Measurements from ENCODE around the gene ACAD11. TPM values are rescaled to one million over a fixed set of nuclear protein-coding genes. Genes with fewer than 3 reads are reported as not detected.

ACAD11 gene
- total and polyA plus RNA-seq, 9 of the 15 experiments (the other 6 are each of a cell fraction or from before 2014, with no cell fraction given): 1.3 to 8.4 (median 4.0) TPM

DNA sequence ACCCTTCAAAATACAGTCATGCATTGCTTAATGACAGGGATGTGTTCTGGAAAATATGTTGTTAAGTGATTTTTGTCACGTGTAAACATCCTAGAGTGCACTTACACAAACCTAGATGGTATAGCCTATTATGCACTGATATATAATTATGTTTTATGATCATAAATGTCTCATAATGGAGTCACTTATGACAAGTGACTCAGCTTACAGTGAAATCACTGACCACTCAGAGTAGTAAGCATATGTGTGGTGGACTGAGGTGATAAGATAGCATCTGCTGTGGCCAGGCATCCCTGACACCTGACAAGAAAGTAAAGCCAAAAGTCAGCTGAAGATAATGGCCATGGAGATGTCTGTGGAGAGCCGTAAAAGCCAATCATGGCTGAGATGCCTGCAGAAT lies 5.4 kb downstream of the ACAD11 start (continued):
- peak; percentile 65; the same call in 1 of the 2 replicates for TF ChIP-seq MEF2D (tag; conservative IDR thresholded peaks at IDR 0.05; ENCODE audit: low read depth)
- TF ChIP-seq, protein P1, sequence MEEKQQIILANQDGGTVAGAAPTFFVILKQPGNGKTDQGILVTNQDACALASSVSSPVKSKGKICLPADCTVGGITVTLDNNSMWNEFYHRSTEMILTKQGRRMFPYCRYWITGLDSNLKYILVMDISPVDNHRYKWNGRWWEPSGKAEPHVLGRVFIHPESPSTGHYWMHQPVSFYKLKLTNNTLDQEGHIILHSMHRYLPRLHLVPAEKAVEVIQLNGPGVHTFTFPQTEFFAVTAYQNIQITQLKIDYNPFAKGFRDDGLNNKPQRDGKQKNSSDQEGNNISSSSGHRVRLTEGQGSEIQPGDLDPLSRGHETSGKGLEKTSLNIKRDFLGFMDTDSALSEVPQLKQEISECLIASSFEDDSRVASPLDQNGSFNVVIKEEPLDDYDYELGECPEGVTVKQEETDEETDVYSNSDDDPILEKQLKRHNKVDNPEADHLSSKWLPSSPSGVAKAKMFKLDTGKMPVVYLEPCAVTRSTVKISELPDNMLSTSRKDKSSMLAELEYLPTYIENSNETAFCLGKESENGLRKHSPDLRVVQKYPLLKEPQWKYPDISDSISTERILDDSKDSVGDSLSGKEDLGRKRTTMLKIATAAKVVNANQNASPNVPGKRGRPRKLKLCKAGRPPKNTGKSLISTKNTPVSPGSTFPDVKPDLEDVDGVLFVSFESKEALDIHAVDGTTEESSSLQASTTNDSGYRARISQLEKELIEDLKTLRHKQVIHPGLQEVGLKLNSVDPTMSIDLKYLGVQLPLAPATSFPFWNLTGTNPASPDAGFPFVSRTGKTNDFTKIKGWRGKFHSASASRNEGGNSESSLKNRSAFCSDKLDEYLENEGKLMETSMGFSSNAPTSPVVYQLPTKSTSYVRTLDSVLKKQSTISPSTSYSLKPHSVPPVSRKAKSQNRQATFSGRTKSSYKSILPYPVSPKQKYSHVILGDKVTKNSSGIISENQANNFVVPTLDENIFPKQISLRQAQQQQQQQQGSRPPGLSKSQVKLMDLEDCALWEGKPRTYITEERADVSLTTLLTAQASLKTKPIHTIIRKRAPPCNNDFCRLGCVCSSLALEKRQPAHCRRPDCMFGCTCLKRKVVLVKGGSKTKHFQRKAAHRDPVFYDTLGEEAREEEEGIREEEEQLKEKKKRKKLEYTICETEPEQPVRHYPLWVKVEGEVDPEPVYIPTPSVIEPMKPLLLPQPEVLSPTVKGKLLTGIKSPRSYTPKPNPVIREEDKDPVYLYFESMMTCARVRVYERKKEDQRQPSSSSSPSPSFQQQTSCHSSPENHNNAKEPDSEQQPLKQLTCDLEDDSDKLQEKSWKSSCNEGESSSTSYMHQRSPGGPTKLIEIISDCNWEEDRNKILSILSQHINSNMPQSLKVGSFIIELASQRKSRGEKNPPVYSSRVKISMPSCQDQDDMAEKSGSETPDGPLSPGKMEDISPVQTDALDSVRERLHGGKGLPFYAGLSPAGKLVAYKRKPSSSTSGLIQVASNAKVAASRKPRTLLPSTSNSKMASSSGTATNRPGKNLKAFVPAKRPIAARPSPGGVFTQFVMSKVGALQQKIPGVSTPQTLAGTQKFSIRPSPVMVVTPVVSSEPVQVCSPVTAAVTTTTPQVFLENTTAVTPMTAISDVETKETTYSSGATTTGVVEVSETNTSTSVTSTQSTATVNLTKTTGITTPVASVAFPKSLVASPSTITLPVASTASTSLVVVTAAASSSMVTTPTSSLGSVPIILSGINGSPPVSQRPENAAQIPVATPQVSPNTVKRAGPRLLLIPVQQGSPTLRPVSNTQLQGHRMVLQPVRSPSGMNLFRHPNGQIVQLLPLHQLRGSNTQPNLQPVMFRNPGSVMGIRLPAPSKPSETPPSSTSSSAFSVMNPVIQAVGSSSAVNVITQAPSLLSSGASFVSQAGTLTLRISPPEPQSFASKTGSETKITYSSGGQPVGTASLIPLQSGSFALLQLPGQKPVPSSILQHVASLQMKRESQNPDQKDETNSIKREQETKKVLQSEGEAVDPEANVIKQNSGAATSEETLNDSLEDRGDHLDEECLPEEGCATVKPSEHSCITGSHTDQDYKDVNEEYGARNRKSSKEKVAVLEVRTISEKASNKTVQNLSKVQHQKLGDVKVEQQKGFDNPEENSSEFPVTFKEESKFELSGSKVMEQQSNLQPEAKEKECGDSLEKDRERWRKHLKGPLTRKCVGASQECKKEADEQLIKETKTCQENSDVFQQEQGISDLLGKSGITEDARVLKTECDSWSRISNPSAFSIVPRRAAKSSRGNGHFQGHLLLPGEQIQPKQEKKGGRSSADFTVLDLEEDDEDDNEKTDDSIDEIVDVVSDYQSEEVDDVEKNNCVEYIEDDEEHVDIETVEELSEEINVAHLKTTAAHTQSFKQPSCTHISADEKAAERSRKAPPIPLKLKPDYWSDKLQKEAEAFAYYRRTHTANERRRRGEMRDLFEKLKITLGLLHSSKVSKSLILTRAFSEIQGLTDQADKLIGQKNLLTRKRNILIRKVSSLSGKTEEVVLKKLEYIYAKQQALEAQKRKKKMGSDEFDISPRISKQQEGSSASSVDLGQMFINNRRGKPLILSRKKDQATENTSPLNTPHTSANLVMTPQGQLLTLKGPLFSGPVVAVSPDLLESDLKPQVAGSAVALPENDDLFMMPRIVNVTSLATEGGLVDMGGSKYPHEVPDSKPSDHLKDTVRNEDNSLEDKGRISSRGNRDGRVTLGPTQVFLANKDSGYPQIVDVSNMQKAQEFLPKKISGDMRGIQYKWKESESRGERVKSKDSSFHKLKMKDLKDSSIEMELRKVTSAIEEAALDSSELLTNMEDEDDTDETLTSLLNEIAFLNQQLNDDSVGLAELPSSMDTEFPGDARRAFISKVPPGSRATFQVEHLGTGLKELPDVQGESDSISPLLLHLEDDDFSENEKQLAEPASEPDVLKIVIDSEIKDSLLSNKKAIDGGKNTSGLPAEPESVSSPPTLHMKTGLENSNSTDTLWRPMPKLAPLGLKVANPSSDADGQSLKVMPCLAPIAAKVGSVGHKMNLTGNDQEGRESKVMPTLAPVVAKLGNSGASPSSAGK (IDR thresholded peaks at IDR 0.05): no peak
- peak; percentile 50; the same call in 1 of the 2 replicates for TF ChIP-seq SMAD4 (CRISPR knock-in tag; conservative IDR thresholded peaks at IDR 0.05)
- TF ChIP-seq PTRF (tag; IDR thresholded peaks at IDR 0.05): peak; percentile 66; the same call in 1 of the 2 replicates
- TF ChIP-seq, protein P2, sequence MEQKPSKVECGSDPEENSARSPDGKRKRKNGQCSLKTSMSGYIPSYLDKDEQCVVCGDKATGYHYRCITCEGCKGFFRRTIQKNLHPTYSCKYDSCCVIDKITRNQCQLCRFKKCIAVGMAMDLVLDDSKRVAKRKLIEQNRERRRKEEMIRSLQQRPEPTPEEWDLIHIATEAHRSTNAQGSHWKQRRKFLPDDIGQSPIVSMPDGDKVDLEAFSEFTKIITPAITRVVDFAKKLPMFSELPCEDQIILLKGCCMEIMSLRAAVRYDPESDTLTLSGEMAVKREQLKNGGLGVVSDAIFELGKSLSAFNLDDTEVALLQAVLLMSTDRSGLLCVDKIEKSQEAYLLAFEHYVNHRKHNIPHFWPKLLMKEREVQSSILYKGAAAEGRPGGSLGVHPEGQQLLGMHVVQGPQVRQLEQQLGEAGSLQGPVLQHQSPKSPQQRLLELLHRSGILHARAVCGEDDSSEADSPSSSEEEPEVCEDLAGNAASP (IDR thresholded peaks at IDR 0.05): no peak
- no peak for TF ChIP-seq ZNF668 (CRISPR knock-in tag; IDR thresholded peaks at IDR 0.05)
- TF ChIP-seq, protein P3, sequence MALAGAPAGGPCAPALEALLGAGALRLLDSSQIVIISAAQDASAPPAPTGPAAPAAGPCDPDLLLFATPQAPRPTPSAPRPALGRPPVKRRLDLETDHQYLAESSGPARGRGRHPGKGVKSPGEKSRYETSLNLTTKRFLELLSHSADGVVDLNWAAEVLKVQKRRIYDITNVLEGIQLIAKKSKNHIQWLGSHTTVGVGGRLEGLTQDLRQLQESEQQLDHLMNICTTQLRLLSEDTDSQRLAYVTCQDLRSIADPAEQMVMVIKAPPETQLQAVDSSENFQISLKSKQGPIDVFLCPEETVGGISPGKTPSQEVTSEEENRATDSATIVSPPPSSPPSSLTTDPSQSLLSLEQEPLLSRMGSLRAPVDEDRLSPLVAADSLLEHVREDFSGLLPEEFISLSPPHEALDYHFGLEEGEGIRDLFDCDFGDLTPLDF (CRISPR knock-in tag; IDR thresholded peaks at IDR 0.05): no peak
- TF ChIP-seq MXI1 (IDR thresholded peaks at IDR 0.05; ENCODE audit: low read depth, low read length): no peak
- TF ChIP-seq, protein P4, sequence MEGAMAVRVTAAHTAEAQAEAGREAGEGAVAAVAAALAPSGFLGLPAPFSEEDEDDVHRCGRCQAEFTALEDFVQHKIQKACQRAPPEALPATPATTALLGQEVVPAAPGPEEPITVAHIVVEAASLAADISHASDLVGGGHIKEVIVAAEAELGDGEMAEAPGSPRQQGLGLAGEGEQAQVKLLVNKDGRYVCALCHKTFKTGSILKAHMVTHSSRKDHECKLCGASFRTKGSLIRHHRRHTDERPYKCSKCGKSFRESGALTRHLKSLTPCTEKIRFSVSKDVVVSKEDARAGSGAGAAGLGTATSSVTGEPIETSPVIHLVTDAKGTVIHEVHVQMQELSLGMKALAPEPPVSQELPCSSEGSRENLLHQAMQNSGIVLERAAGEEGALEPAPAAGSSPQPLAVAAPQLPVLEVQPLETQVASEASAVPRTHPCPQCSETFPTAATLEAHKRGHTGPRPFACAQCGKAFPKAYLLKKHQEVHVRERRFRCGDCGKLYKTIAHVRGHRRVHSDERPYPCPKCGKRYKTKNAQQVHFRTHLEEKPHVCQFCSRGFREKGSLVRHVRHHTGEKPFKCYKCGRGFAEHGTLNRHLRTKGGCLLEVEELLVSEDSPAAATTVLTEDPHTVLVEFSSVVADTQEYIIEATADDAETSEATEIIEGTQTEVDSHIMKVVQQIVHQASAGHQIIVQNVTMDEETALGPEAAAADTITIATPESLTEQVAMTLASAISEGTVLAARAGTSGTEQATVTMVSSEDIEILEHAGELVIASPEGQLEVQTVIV (CRISPR knock-in tag; IDR thresholded peaks at IDR 0.05; ENCODE audit: borderline replicate concordance): no peak
- no peak for TF ChIP-seq PHF21A (IDR thresholded peaks at IDR 0.05; ENCODE audit: borderline replicate concordance, low read depth)
- no peak for TF ChIP-seq PHF8 (IDR thresholded peaks at IDR 0.05; ENCODE audit: borderline replicate concordance, low read length)
